IPS-11a (cell line): ENCODE results near the gene MYL5.
"Not testable (repeated sequence)": the region's sequence is repeated elsewhere in the genome, so short reads cannot be mapped to it uniquely, and the experiment has no call there.

Source experiments
- H3K4me3 ChIP-seq: one replicate; pipeline ENCODE4 v1.5.1; 2013; ENCODE audit warnings: low read depth, low read length, control low read depth

Gene MYL5

DNA sequence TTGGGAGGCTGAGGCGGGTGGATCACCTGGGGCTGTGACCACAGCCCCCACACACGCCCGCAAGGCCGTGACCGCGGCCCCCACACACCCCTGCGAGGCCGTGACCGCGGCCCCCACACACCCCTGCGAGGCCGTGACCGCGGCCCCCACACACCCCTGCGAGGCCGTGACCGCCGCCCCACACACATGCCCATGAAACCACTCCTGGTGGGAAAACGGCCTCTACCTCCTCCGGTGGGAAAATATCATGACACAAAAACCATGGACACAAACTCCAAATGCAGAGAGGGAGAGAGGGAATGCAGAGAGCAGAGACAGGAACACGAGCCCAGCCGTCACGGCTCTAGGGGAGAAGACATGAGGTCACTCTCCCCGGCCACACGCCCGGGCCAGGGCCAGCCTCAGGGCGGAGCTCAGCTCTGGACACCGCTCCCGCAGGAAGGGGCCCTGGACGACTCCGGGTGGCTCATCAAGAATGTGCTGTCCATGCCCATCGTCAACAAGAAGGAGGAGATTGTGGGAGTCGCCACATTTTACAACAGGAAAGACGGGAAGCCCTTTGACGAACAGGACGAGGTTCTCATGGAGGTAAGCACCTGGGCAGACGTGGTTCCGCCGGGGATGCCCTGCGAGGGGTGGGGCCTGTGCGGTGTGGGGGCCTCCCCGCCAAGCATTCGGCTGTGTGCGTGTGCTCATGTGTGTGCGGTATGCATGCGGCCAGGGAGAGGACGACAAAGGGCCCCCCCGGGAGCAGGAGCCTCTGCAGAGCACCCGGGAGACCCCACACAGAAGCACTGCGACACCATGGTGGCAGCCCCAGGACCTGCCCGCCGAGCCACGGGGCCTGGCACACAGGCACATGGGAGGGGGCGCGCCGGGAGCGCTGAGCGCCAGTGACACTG is 17.7 kb upstream of the MYL5 start:
- H3K4me3 ChIP-seq = no peak overlapping the region

DNA sequence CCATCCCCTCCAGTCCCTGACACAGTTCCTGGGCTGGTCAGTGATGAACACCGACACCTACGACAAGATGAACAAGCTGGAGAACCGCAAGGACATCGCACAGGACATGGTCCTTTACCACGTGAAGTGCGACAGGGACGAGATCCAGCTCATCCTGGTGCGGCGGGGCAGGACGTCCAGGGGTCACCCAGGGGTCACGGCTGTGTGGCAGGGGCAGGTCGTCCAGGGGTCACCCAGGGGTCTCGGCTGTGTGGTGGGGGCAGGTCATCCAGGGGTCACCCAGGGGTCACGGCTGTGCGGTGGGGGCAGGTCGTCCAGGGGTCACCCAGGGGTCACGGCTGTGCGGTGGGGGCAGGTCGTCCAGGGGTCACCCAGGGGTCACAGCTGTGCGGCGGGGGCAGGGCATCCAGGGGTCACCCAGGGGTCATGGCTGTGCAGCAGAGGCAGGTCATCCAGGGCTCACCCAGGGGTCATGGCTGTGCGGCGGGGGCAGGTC is 17.0 kb upstream of the MYL5 start:
- H3K4me3 ChIP-seq = no peak overlapping the region

DNA sequence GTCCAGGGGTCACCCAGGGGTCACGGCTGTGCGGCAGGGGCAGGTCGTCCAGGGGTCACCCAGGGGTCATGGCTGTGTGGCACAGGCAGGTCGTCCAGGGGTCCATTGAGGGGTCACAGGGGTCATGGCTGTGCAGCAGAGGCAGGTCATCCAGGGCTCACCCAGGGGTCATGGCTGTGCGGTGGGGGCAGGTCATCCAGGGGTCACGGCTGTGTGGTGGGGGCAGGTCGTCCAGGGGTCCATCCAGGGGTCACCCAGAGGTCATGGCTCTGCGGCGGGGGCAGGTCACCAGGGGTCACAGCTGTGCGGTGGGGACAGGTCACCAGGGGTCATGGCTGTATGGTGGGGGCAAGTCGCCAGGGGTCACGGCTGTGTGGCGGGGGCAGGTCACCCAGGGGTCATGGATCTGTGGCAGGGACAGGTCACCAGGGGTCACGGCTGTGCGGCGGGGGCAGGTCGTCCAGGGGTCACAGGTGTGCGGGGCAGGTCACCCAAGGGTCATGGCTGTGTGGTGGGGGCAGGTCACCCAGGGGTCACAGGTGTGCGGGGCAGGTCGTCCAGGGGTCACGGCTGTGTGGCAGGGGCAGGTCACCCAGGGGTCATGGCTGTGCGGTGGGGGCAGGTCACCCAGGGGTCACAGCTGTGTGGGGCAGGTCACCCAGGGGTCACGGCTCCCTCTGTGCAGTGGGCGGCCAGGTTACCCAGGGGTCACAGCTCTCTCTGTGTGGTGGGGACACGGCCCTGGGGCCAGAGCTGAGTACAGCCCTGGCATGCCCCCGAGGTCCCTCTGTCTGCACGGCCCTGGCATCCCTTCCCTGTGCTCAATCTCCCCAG is 16.3 kb upstream of the MYL5 start:
- H3K4me3 ChIP-seq = no peak overlapping the region

- H3K4me3 ChIP-seq = no peak overlapping the region
These were observed 15.4 kb upstream of the MYL5 start for GRCh38 chr4:658681-659667.

GRCh38 chr4:659851-660250 is 14.5 kb upstream of the MYL5 start:
- no peak overlapping the region for H3K4me3 ChIP-seq

GRCh38 chr4:660401-660800 is 13.9 kb upstream of the MYL5 start:
- no peak overlapping the region for H3K4me3 ChIP-seq

DNA sequence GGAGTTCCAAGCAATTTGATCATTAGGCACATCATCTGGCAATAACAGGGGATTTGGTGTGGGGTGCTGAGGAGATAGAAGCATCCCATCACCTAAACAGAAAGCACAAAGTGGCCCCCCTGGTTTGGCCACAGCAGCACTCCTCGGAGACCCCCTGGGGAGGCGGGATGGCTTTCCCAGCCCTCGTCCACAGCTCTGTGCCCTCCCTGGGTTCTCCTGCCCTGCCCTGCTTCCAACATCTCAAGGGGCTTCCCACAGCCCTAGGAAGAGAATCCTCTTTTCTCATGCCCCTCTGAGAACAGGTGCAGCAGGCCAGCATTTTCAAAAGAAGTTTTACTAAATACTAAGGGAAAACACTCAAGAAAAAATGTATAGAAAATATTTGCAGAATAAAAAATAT is 13.1 kb upstream of the MYL5 start:
- no peak overlapping the region for H3K4me3 ChIP-seq

DNA sequence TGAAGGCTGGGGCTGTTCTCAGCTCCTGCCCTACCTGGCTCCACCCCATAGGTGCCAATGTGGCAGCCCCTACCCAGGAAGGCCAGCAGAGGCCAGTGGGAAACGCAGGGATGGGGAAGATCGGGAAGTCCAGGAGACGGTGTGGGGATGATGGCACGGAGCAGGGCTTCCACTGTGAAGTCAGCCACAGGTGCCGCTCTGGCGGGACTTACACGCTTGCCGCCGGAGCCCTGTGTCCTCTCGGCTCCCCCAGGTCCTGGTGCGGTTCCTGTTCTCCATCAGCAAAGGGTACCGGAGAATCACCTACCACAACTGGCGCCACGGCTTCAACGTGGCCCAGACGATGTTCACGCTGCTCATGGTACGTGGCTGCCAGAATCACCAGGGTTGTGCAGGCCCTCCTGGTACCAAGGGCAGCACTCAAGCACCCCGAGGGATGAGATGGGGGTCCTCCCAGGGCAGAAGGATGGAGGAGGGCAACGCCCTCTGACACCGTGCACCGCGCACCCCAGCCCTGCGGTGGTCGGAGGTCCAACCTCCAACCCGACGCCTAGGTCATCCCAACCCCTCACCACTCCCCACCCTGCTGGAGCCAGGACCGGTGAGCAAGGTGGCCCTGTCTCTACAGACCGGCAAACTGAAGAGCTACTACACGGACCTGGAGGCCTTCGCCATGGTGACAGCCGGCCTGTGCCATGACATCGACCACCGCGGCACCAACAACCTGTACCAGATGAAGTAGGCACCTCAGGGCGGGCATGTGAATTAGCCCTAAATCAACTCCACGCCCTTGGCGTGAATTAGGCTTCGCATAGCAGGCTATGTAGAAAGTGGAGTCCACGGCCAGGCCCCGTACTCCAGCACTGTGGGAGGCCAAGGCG is 12.2 kb upstream of the MYL5 start:
- H3K4me3 ChIP-seq = no peak overlapping the region

- peak overlapping the region; percentile 70 for H3K4me3 ChIP-seq
These were observed 11.3 kb upstream of the MYL5 start for GRCh38 chr4:663046-663437.

- peak overlapping the region; percentile 70 for H3K4me3 ChIP-seq
These were observed 10.6 kb upstream of the MYL5 start for GRCh38 chr4:663438-664428.

- no peak overlapping the region for H3K4me3 ChIP-seq
These were observed 9.6 kb upstream of the MYL5 start for GRCh38 chr4:664713-665231.

- H3K4me3 ChIP-seq = no peak overlapping the region
These were observed 9.0 kb upstream of the MYL5 start for GRCh38 chr4:665381-665750.

- no peak overlapping the region for H3K4me3 ChIP-seq
These were observed 8.4 kb upstream of the MYL5 start for GRCh38 chr4:665751-666435.

GRCh38 chr4:666436-666810 is 7.9 kb upstream of the MYL5 start:
- H3K4me3 ChIP-seq = no peak overlapping the region

DNA sequence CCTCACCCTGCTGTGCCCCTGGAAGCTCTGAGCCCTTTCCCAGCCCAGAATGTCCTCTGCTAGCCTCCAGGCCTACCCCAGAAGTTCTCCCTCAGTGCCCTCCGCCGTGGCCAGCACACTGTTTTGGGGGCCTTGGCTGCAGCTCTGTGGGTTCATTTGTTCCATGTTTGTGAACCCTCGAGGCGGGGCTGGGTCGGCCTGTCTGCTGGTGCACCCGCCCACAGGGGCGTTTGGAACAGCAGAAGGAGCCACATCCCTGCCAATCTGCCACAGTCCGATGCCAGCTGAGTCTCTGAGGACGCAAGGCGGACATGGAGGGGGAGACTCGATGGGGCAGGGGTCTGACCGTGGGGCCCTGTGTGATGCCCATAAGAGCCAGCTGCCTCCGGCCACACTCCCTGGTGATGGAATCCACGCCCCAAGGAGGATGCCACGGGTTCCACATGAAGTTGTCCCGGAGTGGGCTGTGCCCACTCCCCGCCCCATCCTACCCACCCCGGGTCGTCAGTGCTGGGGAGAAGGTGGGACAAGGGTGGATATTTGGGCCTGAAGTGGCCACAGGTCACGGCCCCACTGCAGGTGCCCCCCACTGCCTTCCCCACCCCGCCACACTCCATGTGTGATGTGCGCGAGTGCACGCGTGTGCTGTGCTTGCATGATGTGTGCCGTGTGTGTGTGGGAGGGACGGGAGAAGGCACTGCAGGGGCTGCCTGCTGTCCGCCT is 7.4 kb upstream of the MYL5 start:
- no peak overlapping the region for H3K4me3 ChIP-seq

- no peak overlapping the region for H3K4me3 ChIP-seq
These were observed 6.8 kb upstream of the MYL5 start for GRCh38 chr4:667545-667925.

GRCh38 chr4:668219-668618 is 6.1 kb upstream of the MYL5 start:
- H3K4me3 ChIP-seq = not testable (repeated sequence)
